ENCODE results near the gene KRT25. TPM values are rescaled to one million over a fixed set of nuclear protein-coding genes. Genes with fewer than 3 reads are reported as not detected.
A peak's percentile ranks its signal among the peaks of the same experiment; 100 is the strongest.

Gene KRT25
- total and polyA plus RNA-seq, 9 donors, result not detected

GRCh38 chr17:40734018-40734417 lies 21.1 kb downstream of the KRT25 start:
- TF ChIP-seq EP300 (IDR thresholded peaks at IDR 0.05), result no peak
- no peak for TF ChIP-seq CTCF (IDR thresholded peaks at IDR 0.05)
- 82 to 87% (median 84%) methylated on average over 6 of the region's 6 CpGs for WGBS, 3 donors
- no peak for DNase-seq
- Histone ChIP-seq H3K27me3 (no peaks in the 10 kb centered on the region), H3K36me3 (no peaks in the 10 kb centered on the region), H3K4me1 (ENCODE audit: insufficient read depth) (no peaks in the 10 kb centered on the region), H3K27ac (no peak overlapping the region), H3K4me3 (no peak overlapping the region), H3K9me3 (no peaks in the 10 kb centered on the region)
- intact Hi-C loops (cut with DNase I), result no loop called here

GRCh38 chr17:40730970-40731369 lies 24.2 kb downstream of the KRT25 start:
- no peaks in the 10 kb centered on the region for H3K9me3 ChIP-seq
- no peaks in the 10 kb centered on the region for H3K36me3 ChIP-seq
- intact Hi-C loops (cut with DNase I), result no loop called here
- H3K27ac ChIP-seq, result no peak overlapping the region
- DNase-seq, result no peak
- no peaks in the 10 kb centered on the region for H3K4me1 ChIP-seq (ENCODE audit: insufficient read depth)
- H3K27me3 ChIP-seq, result no peaks in the 10 kb centered on the region
- no peak overlapping the region for H3K4me3 ChIP-seq
- WGBS, 3 donors, result 77 to 84% (median 77%) methylated on average over 1 of the region's 1 CpG
- TF ChIP-seq EP300 (IDR thresholded peaks at IDR 0.05) (no peak), POLR2A (IDR thresholded peaks at IDR 0.05) (no peak), CTCF (IDR thresholded peaks at IDR 0.05) (no peak)

- no peak overlapping the region for H3K27ac ChIP-seq
- no peaks in the 10 kb centered on the region for H3K9me3 ChIP-seq
- no peaks in the 10 kb centered on the region for H3K4me1 ChIP-seq (ENCODE audit: insufficient read depth)
- H3K36me3 ChIP-seq, result no peaks in the 10 kb centered on the region
- intact Hi-C loops (cut with DNase I), result no loop called here
- no peak overlapping the region for H3K4me3 ChIP-seq
- H3K27me3 ChIP-seq, result no peaks in the 10 kb centered on the region
- WGBS, 3 donors, result 12 to 31% (median 13%) methylated on average over 8 of the region's 8 CpGs
- peak in 1 of 5 donors; percentile 23 for DNase-seq
- TF ChIP-seq EP300 (IDR thresholded peaks at IDR 0.05) (no peak), CTCF (IDR thresholded peaks at IDR 0.05) (no peak), POLR2A (IDR thresholded peaks at IDR 0.05) (no peak)
Observed at GRCh38 chr17:40727447-40728231, 27.5 kb downstream of the KRT25 start.

- H3K4me1 ChIP-seq (ENCODE audit: insufficient read depth), result no peaks in the 10 kb centered on the region
- no peak overlapping the region for H3K4me3 ChIP-seq
- intact Hi-C loops (cut with DNase I), result no loop called here
- DNase-seq, result no peak
- H3K36me3 ChIP-seq, result no peaks in the 10 kb centered on the region
- no peaks in the 10 kb centered on the region for H3K9me3 ChIP-seq
- 75 to 84% (median 75%) methylated on average over 2 of the region's 2 CpGs for WGBS, 3 donors
- H3K27me3 ChIP-seq, result no peaks in the 10 kb centered on the region
- TF ChIP-seq CTCF (IDR thresholded peaks at IDR 0.05) (no peak), POLR2A (IDR thresholded peaks at IDR 0.05) (no peak), EP300 (IDR thresholded peaks at IDR 0.05) (no peak)
- no peak overlapping the region for H3K27ac ChIP-seq
Observed at GRCh38 chr17:40726919-40727318, 28.2 kb downstream of the KRT25 start.
